Measurements from ENCODE around the gene PLA2G2D. TPM values are rescaled to one million over a fixed set of nuclear protein-coding genes. Genes with fewer than 3 reads are reported as not detected.

PLA2G2D gene
- total RNA-seq, 1 donor from 2014 or later: 0.27 TPM

- Histone ChIP-seq H3K4me3 (no peak overlapping the region), H3K36me3 (no peaks in the 10 kb centered on the region), H3K4me1 (peaks cover 11% of the 10 kb centered on the region), H3K27me3 (ENCODE audit: low read depth) (no peaks in the 10 kb centered on the region), H3K9me3 (no peaks in the 10 kb centered on the region), H3K27ac (no peak overlapping the region)
- intact Hi-C loops (cut with DNase I): no loop called here
- DNase-seq (no peak), ATAC-seq (no peak)
- TF ChIP-seq CTCF (IDR thresholded peaks at IDR 0.05): no peak
Observed at GRCh38 chr1:20090119-20090518, 29.2 kb downstream of the PLA2G2D start.

GRCh38 chr1:20089328-20090077 lies 29.8 kb downstream of the PLA2G2D start:
- Histone ChIP-seq H3K9me3 (no peaks in the 10 kb centered on the region), H3K27ac (no peak overlapping the region), H3K4me3 (no peak overlapping the region), H3K27me3 (ENCODE audit: low read depth) (no peaks in the 10 kb centered on the region), H3K4me1 (peaks cover 5% of the 10 kb centered on the region), H3K36me3 (no peaks in the 10 kb centered on the region)
- intact Hi-C loops (cut with DNase I): no loop called here
- DNase-seq (no peak), ATAC-seq (no peak)
- TF ChIP-seq CTCF (IDR thresholded peaks at IDR 0.05): no peak

GRCh38 chr1:20087668-20088067 lies 31.7 kb downstream of the PLA2G2D start:
- TF ChIP-seq CTCF (IDR thresholded peaks at IDR 0.05): no peak
- DNase-seq: no peak
- Histone ChIP-seq H3K36me3 (no peaks in the 10 kb centered on the region), H3K9me3 (no peaks in the 10 kb centered on the region), H3K27ac (no peak overlapping the region), H3K4me3 (no peak overlapping the region), H3K4me1 (no peaks in the 10 kb centered on the region), H3K27me3 (ENCODE audit: low read depth) (no peaks in the 10 kb centered on the region)
- intact Hi-C loops (cut with DNase I): no loop called here
- no peak for ATAC-seq

GRCh38 chr1:20086800-20087199 lies 32.5 kb downstream of the PLA2G2D start:
- no peaks in the 10 kb centered on the region for H3K4me1 ChIP-seq
- no peaks in the 10 kb centered on the region for H3K36me3 ChIP-seq
- no peak overlapping the region for H3K27ac ChIP-seq
- no peak for TF ChIP-seq CTCF (IDR thresholded peaks at IDR 0.05)
- DNase-seq (no peak), ATAC-seq (no peak)
- H3K4me3 ChIP-seq: no peak overlapping the region
- H3K9me3 ChIP-seq: no peaks in the 10 kb centered on the region
- no peaks in the 10 kb centered on the region for H3K27me3 ChIP-seq (ENCODE audit: low read depth)
- intact Hi-C loops (cut with DNase I): no loop called here

GRCh38 chr1:20083178-20083944 lies 36.0 kb downstream of the PLA2G2D start:
- Histone ChIP-seq H3K27me3 (ENCODE audit: low read depth) (peaks cover 4% of the 10 kb centered on the region), H3K4me3 (no peak overlapping the region), H3K9me3 (no peaks in the 10 kb centered on the region), H3K27ac (no peak overlapping the region), H3K4me1 (peaks cover 18% of the 10 kb centered on the region), H3K36me3 (no peaks in the 10 kb centered on the region)
- DNase-seq: no peak
- ATAC-seq: no peak
- no peak for TF ChIP-seq CTCF (IDR thresholded peaks at IDR 0.05)
- intact Hi-C loops (cut with DNase I): no loop called here

Measured in lower lobe of right lung (tissue), 2 donors.